Aorta (tissue), 5 donors: ENCODE data around the gene DDR2. TPM values are rescaled to one million over a fixed set of nuclear protein-coding genes. Genes with fewer than 3 reads are reported as not detected.
A peak's percentile ranks its signal among the peaks of the same experiment; 100 is the strongest.

Experiments used
- ATAC-seq: fragments of 200-7000 bp; cut with Tn5 transposase; one replicate; pipeline ENCODE4 v1.9.1; 2022; ENCODE audit warnings: moderate library complexity; ENCODE audit not compliant: low FRiP score
- DNase-seq, 2 donors: peaks; one replicate each; pipeline ENCODE4 v3.0.0-alpha.2; 2020
- H3K27ac ChIP-seq, 2 donors: one replicate each; pipeline ENCODE4 v1.5.1; 2013; ENCODE audit warnings: low read length in 2 of 2, mild to moderate bottlenecking in 2 of 2, moderate library complexity in 2 of 2, control low read depth in 1 of 2, inconsistent platforms in 1 of 2, low read depth in 1 of 2
- H3K27me3 ChIP-seq, 2 donors: one replicate each; pipeline ENCODE4 v1.6.1; 2013; ENCODE audit warnings: control low read depth in 1 of 2, low read length in 1 of 2, mild to moderate bottlenecking in 1 of 2, moderate library complexity in 1 of 2; ENCODE audit not compliant: insufficient read depth in 2 of 2, control insufficient read depth in 1 of 2
- H3K36me3 ChIP-seq, 2 donors: one replicate each; pipeline ENCODE4 v1.6.1; 2013; ENCODE audit warnings: control low read depth in 1 of 2, low read length in 1 of 2, mild to moderate bottlenecking in 1 of 2; ENCODE audit not compliant: insufficient read depth in 2 of 2, control insufficient read depth in 1 of 2
- H3K4me1 ChIP-seq, 2 donors: one replicate each; pipeline ENCODE4 v1.6.1; 2013; ENCODE audit warnings: low read length in 2 of 2, control low read depth in 1 of 2, mild to moderate bottlenecking in 1 of 2, moderate library complexity in 1 of 2; ENCODE audit not compliant: insufficient read depth in 2 of 2, control insufficient read depth in 1 of 2
- H3K4me3 ChIP-seq, 2 donors: one replicate each; pipeline ENCODE4 v1.5.1; 2013; ENCODE audit warnings: low read length in 2 of 2, control low read depth in 1 of 2, mild to moderate bottlenecking in 1 of 2
- H3K9me3 ChIP-seq: one replicate; pipeline ENCODE4 v1.6.1; 2013; ENCODE audit warnings: mild to moderate bottlenecking, low read length; ENCODE audit not compliant: control insufficient read depth
- WGBS, 2 donors: extraction: QIAGEN DNeasy Blood & Tissue Kit; methylation state at CpG; one replicate each; pipeline ENCODE4 v1.1.7; 2013; 5-methylcytosine and 5-hydroxymethylcytosine counted together
- intact Hi-C, 2 donors: fragments of 100-400 bp; cut with DNase I; formaldehyde crosslinking; loops; one replicate each; pipeline versions ENCODE4 v1.14.2 to v1.15.0; 2022
- polyA plus RNA-seq, 2 donors: library from polyadenylated mRNA; stranded (reverse); fragments of 200-250 nt; gene quantifications; one replicate each; pipeline ENCODE4 v1.2.3, GENCODE V29; 2013
- total RNA-seq, 2 donors: library from RNA; stranded (reverse); fragmentation: NEBNext Ultra II Directional; extraction: Animal tissue kit (Norgen Biotek cat#: 25700); gene quantifications; one replicate each; pipeline ENCODE4 v1.2.1, GENCODE V29; 2021
- donor health status: healthy with polysubstance abuse.
- donor health status: Bipolar disorder and iron deficiency.
- donor health status: DM: no; HTN: no; CAD: no.
- donor health status: DM: no; HTN: no; CAD: no.
- donor health status: DM: yes; HTN: yes; CAD: no.

Gene DDR2
- total and polyA plus RNA-seq, 4 donors = 24.8 to 146 (median 76.5) TPM

DNA sequence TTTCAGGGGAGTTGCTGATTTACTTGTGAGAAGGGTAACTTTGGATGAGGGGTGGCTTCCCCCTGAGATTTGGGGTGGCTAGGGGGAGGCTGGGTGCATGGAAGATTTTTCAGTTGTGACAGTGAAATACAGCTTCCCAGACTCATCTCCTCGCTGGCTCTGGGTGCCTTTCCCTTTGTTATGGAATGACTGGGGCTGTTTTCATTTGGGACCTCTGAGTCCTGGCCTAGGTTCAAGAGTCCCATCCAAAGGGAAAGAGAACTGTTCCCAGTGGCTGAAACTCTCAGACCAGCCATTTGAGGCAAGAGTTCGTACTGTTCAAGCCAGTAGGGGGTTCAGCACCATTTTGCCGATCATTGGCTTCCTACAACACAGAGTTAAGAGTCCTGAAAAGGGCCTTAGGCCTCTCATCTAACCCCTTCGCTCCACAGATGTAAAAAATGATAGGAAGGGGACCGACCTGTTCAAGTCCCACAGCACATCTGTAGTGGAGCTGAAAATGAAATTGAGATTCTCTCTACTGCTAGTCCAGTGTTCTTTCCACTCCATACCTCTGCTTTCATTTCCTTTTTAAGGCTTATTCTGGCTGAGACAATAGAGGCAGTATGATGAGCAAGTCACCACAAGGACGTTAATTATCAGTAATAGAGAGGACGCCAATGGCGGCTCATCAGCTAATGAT lies 958 bp downstream of the DDR2 start:
- peak overlapping the region; percentile 22 to 95 for H3K27ac ChIP-seq
- ATAC-seq (peak; percentile 55), DNase-seq (no peak)
- intact Hi-C loops = loop anchor here in 1 of 2 donors (5.0 kb wide), 2 partner anchors 39 to 99 kb away; no protein-coding TSS in a partner anchor
- H3K27me3 ChIP-seq = no peaks in the 10 kb centered on the region
- peak overlapping the region; percentile 66 to 99 for H3K4me3 ChIP-seq
- no peaks in the 10 kb centered on the region for H3K9me3 ChIP-seq
- peaks cover 12 to 17% of the 10 kb centered on the region in 2 donors for H3K4me1 ChIP-seq
- no peaks in the 10 kb centered on the region for H3K36me3 ChIP-seq
- WGBS, 2 donors = 4 to 8% methylated on average over 8 of the region's 8 CpGs

DNA sequence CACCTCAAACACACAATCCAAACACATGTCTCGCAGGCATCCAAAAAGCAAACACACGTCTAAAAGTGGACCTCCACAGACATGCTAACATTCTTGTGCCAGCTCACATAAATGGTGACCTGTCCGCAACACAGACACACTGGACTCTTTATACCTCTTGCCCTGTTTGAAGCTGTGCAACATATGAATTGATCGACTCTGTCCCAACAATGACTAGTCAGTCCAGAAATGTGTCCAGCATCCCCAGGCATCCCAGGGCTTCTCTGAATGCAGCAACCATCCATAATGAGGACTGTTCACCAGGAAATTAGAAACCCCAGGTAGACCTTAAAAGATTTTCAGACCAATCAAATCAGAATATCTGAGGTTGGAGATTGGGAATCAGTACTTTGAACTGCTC lies 3.2 kb downstream of the DDR2 start:
- 23 to 24% methylated on average over 4 of the region's 4 CpGs for WGBS, 2 donors
- Histone ChIP-seq H3K36me3 (no peaks in the 10 kb centered on the region), H3K4me1 (peaks cover 12 to 15% of the 10 kb centered on the region in 2 donors), H3K27ac (no peak overlapping the region), H3K27me3 (no peaks in the 10 kb centered on the region), H3K4me3 (no peak overlapping the region), H3K9me3 (no peaks in the 10 kb centered on the region)
- intact Hi-C loops = no loop called here
- ATAC-seq (no peak), DNase-seq (no peak)

DNA sequence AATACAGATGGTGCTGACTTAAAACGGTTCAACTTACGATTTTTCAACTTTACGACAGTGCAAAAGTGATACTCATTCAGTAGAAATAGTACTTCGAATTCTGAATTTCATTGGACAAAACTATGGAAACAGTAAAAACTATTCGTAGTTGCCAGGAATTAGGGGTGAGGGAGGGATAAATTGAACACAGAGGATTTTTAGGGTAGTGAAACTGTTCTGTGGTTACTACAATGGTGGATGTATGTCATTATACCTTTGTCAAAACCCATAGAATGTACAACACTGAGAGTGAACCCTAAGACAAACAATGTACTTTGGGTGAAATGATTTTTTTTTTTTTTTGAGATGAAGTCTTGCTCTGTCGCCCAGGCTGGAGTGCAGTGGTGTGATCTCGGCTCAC lies 7.5 kb downstream of the DDR2 start:
- no peaks in the 10 kb centered on the region for H3K36me3 ChIP-seq
- H3K27me3 ChIP-seq = no peaks in the 10 kb centered on the region
- H3K9me3 ChIP-seq = no peaks in the 10 kb centered on the region
- intact Hi-C loops = no loop called here
- no peak overlapping the region for H3K27ac ChIP-seq
- H3K4me3 ChIP-seq = no peak overlapping the region
- no peak for ATAC-seq
- 94 to 96% methylated on average over 7 of the region's 7 CpGs for WGBS, 2 donors
- DNase-seq = no peak
- H3K4me1 ChIP-seq = peaks cover 5 to 11% of the 10 kb centered on the region in 2 donors

DNA sequence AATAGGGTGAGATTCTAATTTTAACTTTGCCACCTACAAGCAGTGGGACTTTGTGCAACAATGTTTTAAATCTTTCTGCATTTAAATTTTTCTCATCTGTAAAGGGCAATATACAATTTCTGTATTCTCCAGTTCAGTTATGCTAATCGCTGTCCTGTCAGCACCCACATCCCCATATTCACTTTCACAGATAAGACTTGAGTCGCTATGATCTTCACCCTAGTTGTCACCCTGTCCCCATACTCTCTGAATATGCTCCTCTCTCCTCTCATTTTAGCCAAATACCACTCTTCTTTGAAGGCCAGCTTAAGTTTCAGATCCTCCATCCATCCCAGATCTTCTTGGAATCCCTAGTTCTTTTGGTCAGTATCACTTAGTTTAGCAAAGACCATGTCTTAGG lies 8.8 kb downstream of the DDR2 start:
- Histone ChIP-seq H3K4me1 (peaks cover 4% of the 10 kb centered on the region in 2 donors), H3K27ac (no peak overlapping the region), H3K36me3 (no peaks in the 10 kb centered on the region), H3K27me3 (no peaks in the 10 kb centered on the region), H3K9me3 (no peaks in the 10 kb centered on the region), H3K4me3 (no peak overlapping the region)
- no peak for DNase-seq
- intact Hi-C loops = no loop called here
- no peak for ATAC-seq
- 80 to 82% methylated on average over 2 of the region's 2 CpGs for WGBS, 2 donors

DNA sequence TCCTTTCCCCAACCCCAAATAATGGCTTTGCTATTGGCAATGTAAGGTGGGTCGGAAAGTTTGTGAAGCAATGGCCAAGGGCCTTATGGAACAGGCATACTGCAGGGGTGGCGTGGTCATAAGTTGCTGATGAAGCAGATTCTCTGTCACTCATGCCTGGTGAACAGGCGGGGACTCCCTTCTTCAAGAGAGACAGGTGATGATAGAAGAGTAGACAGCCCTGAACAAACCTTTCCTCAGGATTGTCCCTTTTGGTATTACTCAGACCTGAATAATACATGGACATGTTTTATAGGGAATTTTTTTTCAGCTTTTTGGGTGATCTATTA lies 12.7 kb downstream of the DDR2 start:
- Histone ChIP-seq H3K9me3 (no peaks in the 10 kb centered on the region), H3K27ac (no peak overlapping the region), H3K4me1 (peaks cover 0 to 4% of the 10 kb centered on the region in 2 donors), H3K36me3 (no peaks in the 10 kb centered on the region), H3K27me3 (no peaks in the 10 kb centered on the region), H3K4me3 (no peak overlapping the region)
- intact Hi-C loops = no loop called here
- no peak for DNase-seq
- no peak for ATAC-seq
- WGBS, 2 donors = 96 to 99% methylated on average over 3 of the region's 3 CpGs

DNA sequence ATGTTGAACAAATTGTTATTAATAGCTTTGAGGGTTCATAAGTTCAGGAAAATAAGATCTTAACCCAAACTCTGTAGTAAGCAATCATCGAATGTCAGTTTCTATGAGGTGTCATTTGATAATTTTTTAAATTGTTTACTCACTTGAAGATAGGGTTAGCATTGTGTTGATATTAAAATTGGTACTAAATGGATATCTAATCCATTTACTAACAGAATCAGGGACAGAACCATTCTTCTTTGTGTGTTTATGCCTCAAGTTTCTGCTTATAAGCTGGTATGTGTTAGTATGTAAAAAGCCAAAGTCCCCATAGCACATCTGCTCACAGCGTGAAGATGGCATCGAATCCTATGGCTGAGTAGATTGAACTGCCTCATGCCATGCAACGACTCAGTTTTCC lies 13.4 kb downstream of the DDR2 start:
- H3K9me3 ChIP-seq = no peaks in the 10 kb centered on the region
- WGBS, 2 donors = 85 to 91% methylated on average over 4 of the region's 4 CpGs
- H3K27ac ChIP-seq = no peak overlapping the region
- no peak for ATAC-seq
- peaks cover 0 to 4% of the 10 kb centered on the region in 2 donors for H3K4me1 ChIP-seq
- no peak overlapping the region for H3K4me3 ChIP-seq
- no peaks in the 10 kb centered on the region for H3K36me3 ChIP-seq
- H3K27me3 ChIP-seq = no peaks in the 10 kb centered on the region
- intact Hi-C loops = no loop called here
- DNase-seq = no peak

DNA sequence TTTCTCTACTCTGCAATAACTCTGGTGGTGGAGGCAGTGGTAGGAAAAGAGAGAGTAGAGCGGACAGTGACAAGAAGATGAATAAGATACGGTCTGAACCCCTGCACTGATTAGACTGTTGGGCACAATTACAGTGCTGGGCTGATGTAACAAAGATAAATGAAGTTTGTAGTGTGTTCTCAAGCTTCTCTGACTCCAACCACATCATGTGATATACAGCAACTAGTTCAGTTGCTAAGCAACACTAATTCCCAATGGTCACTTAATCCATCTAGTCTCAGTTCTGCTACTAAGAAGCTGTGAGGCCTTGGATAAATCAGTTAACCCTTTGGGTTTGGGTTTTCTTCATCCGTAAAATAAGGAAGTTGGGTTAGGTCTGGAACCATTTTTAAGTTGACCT lies 17.3 kb downstream of the DDR2 start:
- H3K4me3 ChIP-seq = no peak overlapping the region
- 67 to 89% methylated on average over 3 of the region's 3 CpGs for WGBS, 2 donors
- no peak overlapping the region for H3K27ac ChIP-seq
- DNase-seq = no peak
- H3K4me1 ChIP-seq = peaks cover 0 to 5% of the 10 kb centered on the region in 2 donors
- no peaks in the 10 kb centered on the region for H3K9me3 ChIP-seq
- peaks cover 0 to 2% of the 10 kb centered on the region in 2 donors for H3K36me3 ChIP-seq
- intact Hi-C loops = no loop called here
- no peak for ATAC-seq
- H3K27me3 ChIP-seq = no peaks in the 10 kb centered on the region

DNA sequence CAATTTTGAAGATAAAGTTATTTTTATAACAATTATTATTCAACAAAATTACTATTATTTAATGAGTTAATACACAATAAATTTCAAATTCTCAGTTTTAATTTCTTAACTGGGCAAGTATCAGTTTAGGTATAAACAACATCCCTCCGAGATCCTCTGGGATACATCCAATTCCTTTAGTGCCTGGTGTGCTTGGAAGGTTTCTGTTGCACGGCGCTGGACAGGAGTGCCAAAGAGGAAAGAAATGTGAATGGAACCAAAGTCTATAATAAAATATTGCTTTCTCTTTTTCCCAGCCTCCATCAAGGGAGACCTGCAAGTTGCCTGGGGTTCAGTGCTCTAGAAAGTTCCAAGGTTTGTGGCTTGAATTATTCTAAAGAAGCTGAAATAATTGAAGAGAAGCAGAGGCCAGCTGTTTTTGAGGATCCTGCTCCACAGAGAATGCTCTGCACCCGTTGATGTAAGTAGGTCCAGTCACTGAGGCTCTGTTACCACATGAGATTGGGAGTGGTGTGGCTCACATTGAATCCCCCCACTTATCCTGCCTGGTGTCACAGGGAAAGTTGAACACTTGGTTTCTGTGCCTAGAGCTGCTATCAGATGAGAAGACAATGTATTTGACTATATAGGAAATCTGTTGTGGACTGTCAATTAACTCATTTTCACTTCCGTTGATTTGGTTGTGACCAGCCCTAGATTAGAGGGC lies 22.8 kb downstream of the DDR2 start:
- Histone ChIP-seq H3K27me3 (no peaks in the 10 kb centered on the region), H3K9me3 (no peaks in the 10 kb centered on the region), H3K36me3 (peaks cover 0 to 4% of the 10 kb centered on the region in 2 donors), H3K4me3 (no peak overlapping the region), H3K27ac (no peak overlapping the region), H3K4me1 (peaks cover 0 to 7% of the 10 kb centered on the region in 2 donors)
- intact Hi-C loops = no loop called here
- DNase-seq = no peak
- WGBS, 2 donors = 25% methylated on average over 5 of the region's 5 CpGs
- no peak for ATAC-seq

DNA sequence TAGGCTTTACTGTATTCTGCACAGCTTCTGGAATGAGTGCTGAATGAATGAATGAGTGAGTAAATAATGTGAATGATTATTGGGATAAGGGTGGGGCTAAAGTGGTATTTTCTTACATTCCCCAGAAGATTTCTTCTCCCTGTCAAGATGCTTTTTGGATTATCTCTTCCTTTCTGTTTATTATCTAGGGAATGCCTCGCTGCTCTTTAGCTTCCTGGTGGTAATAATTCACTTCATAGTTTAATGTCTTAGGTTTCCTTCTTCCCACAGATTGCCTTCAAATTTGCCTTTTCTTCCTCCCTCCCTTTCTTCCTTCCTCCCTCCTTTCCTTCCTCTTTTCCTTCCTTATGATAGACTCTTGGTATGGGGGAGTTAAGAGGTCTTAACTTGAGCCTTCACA lies 24.0 kb downstream of the DDR2 start:
- ATAC-seq (no peak), DNase-seq (no peak)
- H3K4me3 ChIP-seq = no peak overlapping the region
- intact Hi-C loops = no loop called here
- no peaks in the 10 kb centered on the region for H3K9me3 ChIP-seq
- peaks cover 0 to 7% of the 10 kb centered on the region in 2 donors for H3K4me1 ChIP-seq
- peaks cover 0 to 4% of the 10 kb centered on the region in 2 donors for H3K36me3 ChIP-seq
- 87 to 93% methylated on average over 1 of the region's 1 CpG for WGBS, 2 donors
- H3K27ac ChIP-seq = no peak overlapping the region
- H3K27me3 ChIP-seq = no peaks in the 10 kb centered on the region
